Upper lobe of left lung (tissue), 6 donors: ENCODE results near the gene EHHADH. TPM values are rescaled to one million over a fixed set of nuclear protein-coding genes. Genes with fewer than 3 reads are reported as not detected.
"Not testable (repeated sequence)": the region's sequence is repeated elsewhere in the genome, so short reads cannot be mapped to it uniquely, and the experiment has no call there.

Experiments used
- ATAC-seq, 2 donors: fragments of 200-7000 bp; cut with Tn5 transposase; one replicate each; pipeline ENCODE4 v1.9.1; 2022; ENCODE audit warnings: mild to moderate bottlenecking in 2 of 2, moderate library complexity in 2 of 2; ENCODE audit not compliant: low FRiP score in 2 of 2
- DNase-seq, 2 donors: peaks; one replicate each; pipeline ENCODE4 v3.0.0-alpha.2; 2019 to 2020
- H3K27ac ChIP-seq, 4 donors: fragments of 200-600 bp; sonication (generic); one replicate each; pipeline ENCODE4 v1.5.1; 2016 to 2019
- H3K27me3 ChIP-seq, 4 donors: fragments of 200-600 bp; sonication (generic); one replicate each; pipeline ENCODE4 v1.5.1; 2017 to 2019
- H3K36me3 ChIP-seq, 4 donors: fragments of 200-600 bp; sonication (generic); one replicate each; pipeline ENCODE4 v1.5.1; 2016 to 2019
- H3K4me1 ChIP-seq, 4 donors: fragments of 200-600 bp; sonication (generic); one replicate each; pipeline ENCODE4 v1.5.1; 2018 to 2019
- H3K4me3 ChIP-seq, 4 donors: fragments of 200-600 bp; sonication (generic); one replicate each; pipeline ENCODE4 v1.5.1; 2017 to 2019; ENCODE audit warnings: mild to moderate bottlenecking in 2 of 4, moderate library complexity in 1 of 4
- H3K9me3 ChIP-seq, 4 donors: fragments of 200-600 bp; sonication (generic); one replicate each; pipeline ENCODE4 v1.5.1; 2018 to 2019
- EP300 ChIP-seq, 4 donors: sonication (generic); formaldehyde crosslinking; IDR thresholded peaks; one replicate each; pipeline ENCODE4 v1.5.1; 2017; ENCODE audit warnings: antibody characterized with exemption in 4 of 4, control low read depth in 2 of 4
- POLR2A ChIP-seq, 4 donors: fragments of 450-650 bp; IDR thresholded peaks; one replicate each; pipeline ENCODE4 v1.5.1; 2016 to 2017; ENCODE audit warnings: antibody characterized with exemption in 4 of 4, mild to moderate bottlenecking in 2 of 4
- POLR2AphosphoS5 ChIP-seq, 2 donors: sonication (generic); formaldehyde crosslinking; IDR thresholded peaks; one replicate each; pipeline ENCODE4 v1.5.1; 2017; ENCODE audit warnings: antibody characterized with exemption in 2 of 2
- WGBS, 2 donors: methylation state at CpG; one replicate each; pipeline ENCODE4 v1.1.5; 2017 to 2018; 5-methylcytosine and 5-hydroxymethylcytosine counted together
- total RNA-seq, 6 donors: library from RNA; depleted of rRNA in 4 of 6; stranded (reverse); fragments of >200 nt in 4 of 6; gene quantifications; one replicate each; pipeline versions ENCODE4 v1.1.0 to v1.2.1, GENCODE V29; 2016 to 2021
- TF ChIP-seq, protein P1 (sequence below), 6 experiments: fragments of 450-650 bp in 4 of 6; fragments of 200-600 bp in 2 of 6; sonication (generic) in 2 of 6; IDR thresholded peaks; one replicate each; pipeline ENCODE4 v1.5.1; 2016 to 2019; ENCODE audit warnings: antibody characterized with exemption in 6 of 6
- donor health status: DM: no; HTN: no; CAD: no; lungs with moderate emphysema.
- donor health status: DM: no; HTN: yes; CAD: no; lungs with severe emphysema.

EHHADH gene
- total RNA-seq, 6 donors from 2014 or later, result 3.6 to 14.8 (median 7.6) TPM

DNA sequence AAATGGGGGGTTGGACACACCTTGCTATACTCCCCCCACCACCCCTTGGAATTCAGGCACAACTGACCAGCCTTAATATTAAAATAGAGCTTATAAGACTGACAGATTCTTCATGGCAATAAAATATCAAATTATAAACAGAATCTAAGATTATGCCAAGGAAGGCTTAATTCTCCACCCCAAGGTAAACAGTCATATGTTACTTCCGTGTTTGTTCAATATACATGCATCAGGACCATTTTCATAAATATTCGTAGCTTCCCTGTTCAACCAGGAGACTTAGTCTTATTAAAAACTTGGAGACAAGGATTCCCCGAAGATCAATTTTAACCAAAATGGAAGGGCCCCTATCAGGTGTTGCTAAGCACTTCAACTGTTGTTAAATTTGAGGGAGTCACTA lies 13.3 kb upstream of the EHHADH start:
- Histone ChIP-seq H3K36me3 (no peaks in the 10 kb centered on the region), H3K27me3 (no peaks in the 10 kb centered on the region), H3K27ac (no peak overlapping the region), H3K4me3 (no peak overlapping the region), H3K4me1 (no peaks in the 10 kb centered on the region), H3K9me3 (no peaks in the 10 kb centered on the region)
- 91 to 92% methylated on average over 3 of the region's 3 CpGs for WGBS, 2 donors
- no peak for TF ChIP-seq EP300 (IDR thresholded peaks at IDR 0.05)
- no peak for ATAC-seq
- no peak for DNase-seq

DNA sequence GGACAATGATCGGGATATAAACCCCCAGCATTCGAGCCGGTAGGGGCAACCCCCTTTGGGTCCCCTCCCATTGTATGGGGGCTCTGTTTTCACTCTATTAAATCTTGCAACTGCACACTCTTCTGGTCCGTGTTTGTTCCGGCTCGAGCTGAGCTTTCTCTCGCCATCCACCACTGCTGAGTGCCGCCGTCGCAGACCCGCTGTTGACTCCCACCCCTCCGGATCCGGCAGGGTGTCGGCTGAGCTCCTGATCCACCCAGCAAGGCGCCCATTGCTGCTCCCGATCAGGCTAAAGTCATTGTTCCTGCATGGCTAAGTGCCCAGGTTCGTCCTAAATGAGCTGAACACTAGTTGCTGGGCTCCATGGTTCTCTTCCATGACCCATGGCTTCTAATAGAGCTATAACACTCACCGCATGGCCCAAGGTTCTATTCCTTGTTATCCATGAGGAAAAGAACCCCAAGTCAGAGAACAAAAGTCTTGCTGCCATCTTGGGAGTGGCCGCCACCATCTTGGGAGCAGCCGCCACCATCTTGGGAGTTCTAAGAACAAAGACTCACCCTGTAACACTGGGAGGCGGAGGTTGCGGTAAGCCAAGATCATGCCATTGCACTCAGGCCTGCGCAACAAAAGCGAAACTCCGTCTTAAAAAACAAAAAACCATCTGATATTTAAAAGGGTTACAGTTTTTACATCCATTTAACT lies 11.2 kb upstream of the EHHADH start:
- no peaks in the 10 kb centered on the region for H3K27me3 ChIP-seq
- WGBS, 2 donors, result 95% methylated on average over 25 of the region's 25 CpGs
- H3K27ac ChIP-seq, result no peak overlapping the region
- peak in 1 of 2 donors; percentile 37 for DNase-seq
- H3K36me3 ChIP-seq, result no peaks in the 10 kb centered on the region
- TF ChIP-seq EP300 (IDR thresholded peaks at IDR 0.05) (no peak), POLR2A (IDR thresholded peaks at IDR 0.05) (no peak), POLR2AphosphoS5 (IDR thresholded peaks at IDR 0.05) (no peak)
- TF ChIP-seq, protein P1, sequence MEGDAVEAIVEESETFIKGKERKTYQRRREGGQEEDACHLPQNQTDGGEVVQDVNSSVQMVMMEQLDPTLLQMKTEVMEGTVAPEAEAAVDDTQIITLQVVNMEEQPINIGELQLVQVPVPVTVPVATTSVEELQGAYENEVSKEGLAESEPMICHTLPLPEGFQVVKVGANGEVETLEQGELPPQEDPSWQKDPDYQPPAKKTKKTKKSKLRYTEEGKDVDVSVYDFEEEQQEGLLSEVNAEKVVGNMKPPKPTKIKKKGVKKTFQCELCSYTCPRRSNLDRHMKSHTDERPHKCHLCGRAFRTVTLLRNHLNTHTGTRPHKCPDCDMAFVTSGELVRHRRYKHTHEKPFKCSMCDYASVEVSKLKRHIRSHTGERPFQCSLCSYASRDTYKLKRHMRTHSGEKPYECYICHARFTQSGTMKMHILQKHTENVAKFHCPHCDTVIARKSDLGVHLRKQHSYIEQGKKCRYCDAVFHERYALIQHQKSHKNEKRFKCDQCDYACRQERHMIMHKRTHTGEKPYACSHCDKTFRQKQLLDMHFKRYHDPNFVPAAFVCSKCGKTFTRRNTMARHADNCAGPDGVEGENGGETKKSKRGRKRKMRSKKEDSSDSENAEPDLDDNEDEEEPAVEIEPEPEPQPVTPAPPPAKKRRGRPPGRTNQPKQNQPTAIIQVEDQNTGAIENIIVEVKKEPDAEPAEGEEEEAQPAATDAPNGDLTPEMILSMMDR (IDR thresholded peaks at IDR 0.05), result no peak
- H3K9me3 ChIP-seq, result no peaks in the 10 kb centered on the region
- no peaks in the 10 kb centered on the region for H3K4me1 ChIP-seq
- no peak overlapping the region for H3K4me3 ChIP-seq
- no peak for ATAC-seq

DNA sequence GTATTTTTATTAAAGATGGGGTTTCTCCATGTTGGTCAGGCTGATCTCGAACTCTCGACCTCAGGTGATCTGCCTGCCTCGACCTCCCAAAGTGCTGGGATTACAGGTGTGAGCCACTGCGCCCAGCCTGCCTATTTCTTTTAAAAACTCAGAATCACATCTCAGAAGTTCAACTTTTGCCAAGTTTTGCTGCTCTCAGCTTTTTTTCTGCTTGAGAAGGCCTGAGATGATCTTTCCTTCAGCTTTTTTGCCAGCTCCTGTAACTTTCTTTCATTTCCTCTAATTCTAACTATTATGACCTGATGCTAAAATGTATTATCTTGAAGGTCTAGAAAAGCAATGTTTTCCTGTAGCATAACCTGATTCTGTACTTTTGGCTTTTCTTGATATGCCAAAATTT lies 9.6 kb upstream of the EHHADH start:
- Histone ChIP-seq H3K27ac (no peak overlapping the region), H3K9me3 (no peaks in the 10 kb centered on the region), H3K36me3 (no peaks in the 10 kb centered on the region), H3K4me1 (no peaks in the 10 kb centered on the region), H3K4me3 (no peak overlapping the region), H3K27me3 (no peaks in the 10 kb centered on the region)
- 90 to 94% methylated on average over 4 of the region's 4 CpGs for WGBS, 2 donors
- no peak for TF ChIP-seq POLR2AphosphoS5 (IDR thresholded peaks at IDR 0.05)
- TF ChIP-seq POLR2A (IDR thresholded peaks at IDR 0.05), result no peak
- ATAC-seq (no peak), DNase-seq (no peak)

DNA sequence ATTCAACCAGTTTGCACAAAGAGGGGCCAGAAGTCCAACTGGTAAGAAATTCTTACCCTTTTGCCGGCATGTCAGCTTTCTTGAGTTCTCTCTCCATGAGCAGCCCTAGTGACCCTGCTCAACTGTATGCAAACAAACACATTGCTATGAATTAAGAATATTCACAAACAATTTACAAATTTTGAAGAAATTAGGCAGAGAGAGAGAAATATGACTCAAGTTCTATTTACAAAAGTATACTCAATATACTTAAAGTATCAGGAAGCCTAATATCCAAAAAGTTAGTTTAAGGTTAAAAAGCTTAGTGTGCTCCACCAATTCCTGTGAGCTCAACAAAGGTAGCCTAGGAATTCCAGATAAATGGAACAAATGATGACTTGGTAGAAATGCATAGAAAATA lies 3.5 kb upstream of the EHHADH start:
- no peak for TF ChIP-seq POLR2A (IDR thresholded peaks at IDR 0.05)
- no peak for TF ChIP-seq EP300 (IDR thresholded peaks at IDR 0.05)
- TF ChIP-seq, protein P1 (IDR thresholded peaks at IDR 0.05), result no peak
- no peak for TF ChIP-seq POLR2AphosphoS5 (IDR thresholded peaks at IDR 0.05)
- no peaks in the 10 kb centered on the region for H3K4me1 ChIP-seq
- H3K27ac ChIP-seq, result no peak overlapping the region
- no peak for ATAC-seq
- no peaks in the 10 kb centered on the region for H3K27me3 ChIP-seq
- no peaks in the 10 kb centered on the region for H3K36me3 ChIP-seq
- no peak overlapping the region for H3K4me3 ChIP-seq
- H3K9me3 ChIP-seq, result no peaks in the 10 kb centered on the region
- WGBS, 2 donors, result 96 to 100% methylated on average over 1 of the region's 1 CpG
- DNase-seq, result no peak

DNA sequence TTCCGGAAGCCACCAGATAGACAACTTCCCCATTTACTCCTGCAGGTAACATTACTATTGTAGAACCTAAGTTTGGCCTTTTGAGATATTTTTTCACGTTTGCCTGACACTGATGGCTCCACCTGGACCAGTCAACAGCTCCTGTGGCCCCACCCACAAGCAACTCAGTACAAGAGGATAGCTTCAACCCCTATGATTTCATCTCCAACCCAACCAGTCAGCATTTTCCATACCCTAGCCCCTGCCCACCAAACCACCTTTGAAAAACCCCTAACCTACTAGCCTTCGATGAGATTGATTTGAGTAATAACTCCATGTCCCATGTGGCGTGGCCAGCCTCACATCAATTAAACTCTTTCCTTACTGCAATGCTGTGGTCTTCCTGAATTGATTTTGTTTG lies 950 bp upstream of the EHHADH start:
- Histone ChIP-seq H3K27me3 (no peaks in the 10 kb centered on the region), H3K27ac (no peak overlapping the region), H3K4me1 (peaks cover 0 to 5% (median 0%) of the 10 kb centered on the region in 4 donors), H3K4me3 (no peak overlapping the region), H3K36me3 (no peaks in the 10 kb centered on the region), H3K9me3 (no peaks in the 10 kb centered on the region)
- TF ChIP-seq, protein P1 (IDR thresholded peaks at IDR 0.05), result no peak
- TF ChIP-seq POLR2A (IDR thresholded peaks at IDR 0.05), result no peak
- TF ChIP-seq POLR2AphosphoS5 (IDR thresholded peaks at IDR 0.05), result no peak
- no peak for TF ChIP-seq EP300 (IDR thresholded peaks at IDR 0.05)
- no peak for DNase-seq
- 90 to 97% methylated on average over 4 of the region's 4 CpGs for WGBS, 2 donors
- no peak for ATAC-seq

DNA sequence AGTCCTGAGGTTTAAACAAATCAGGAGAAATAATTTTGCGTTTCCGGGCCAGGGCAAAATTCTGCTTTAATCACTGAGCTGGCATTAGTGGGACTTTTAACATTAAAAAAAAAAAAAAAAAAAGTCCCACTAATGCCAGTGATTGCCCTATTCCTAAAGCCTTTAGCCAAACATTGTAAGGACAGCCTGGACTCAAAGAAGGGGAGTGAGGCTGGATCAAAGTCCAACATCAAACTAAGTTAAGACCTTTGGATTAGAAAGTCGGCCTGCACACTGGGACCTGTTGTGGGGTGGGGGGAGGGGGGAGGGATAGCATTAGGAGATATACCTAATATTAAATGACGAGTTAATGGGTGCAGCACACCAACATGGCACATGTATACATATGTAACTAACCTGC lies 716 bp downstream of the EHHADH start:
- H3K27me3 ChIP-seq, ATAC-seq, H3K36me3 ChIP-seq, H3K4me1 ChIP-seq, H3K9me3 ChIP-seq, DNase-seq, H3K27ac ChIP-seq: not testable (repeated sequence)
- WGBS, 2 donors, result 76 to 82% methylated on average over 3 to 4 of the region's 4 CpGs
- H3K4me3 ChIP-seq, result peak overlapping the region in 3 of 4 donors; percentile 41 to 70 (median 59)
